ENCODE data around the gene ULK1. TPM values are rescaled to one million over a fixed set of nuclear protein-coding genes. Genes with fewer than 3 reads are reported as not detected.
"Not testable (repeated sequence)": the region's sequence is repeated elsewhere in the genome, so short reads cannot be mapped to it uniquely, and the experiment has no call there.

The ULK1 gene
- total RNA-seq, 1 experiment from 2014 or later, result 15.7 TPM

- ChIA-PET CTCF (no interaction called here), POLR2A (ENCODE audit: unreplicated experiment) (no interaction called here)
- peak overlapping the region; percentile 11; the same call in 1 of the 2 replicates for H3K4me3 ChIP-seq (ENCODE audit: low read length)
- no peaks in the 10 kb centered on the region for H3K36me3 ChIP-seq (ENCODE audit: low read depth, low read length)
- H3K27ac ChIP-seq (ENCODE audit: low read length), result peak overlapping the region; percentile 74
- H3K79me2 ChIP-seq (ENCODE audit: low read length), result no peaks in the 10 kb centered on the region
- peak overlapping the region; percentile 20 for H3K9ac ChIP-seq (ENCODE audit: low read length)
- no peaks in the 10 kb centered on the region for H3K27me3 ChIP-seq (ENCODE audit: low read length)
- no peaks in the 10 kb centered on the region for H3K9me3 ChIP-seq (ENCODE audit: low read length)
- intact Hi-C loops (cut with micrococcal nuclease), result no loop called here
- no peaks in the 10 kb centered on the region for H4K20me1 ChIP-seq (ENCODE audit: low read length)
- no peaks in the 10 kb centered on the region for H3F3A ChIP-seq (ENCODE audit: low read length, unreplicated experiment)
- no peak for TF ChIP-seq EZH2 (IDR thresholded peaks at IDR 0.05; ENCODE audit: low read length, unreplicated experiment)
- peak; percentile 65; the same call in 1 of the 2 replicates for TF ChIP-seq EZH2phosphoT487 (IDR thresholded peaks at IDR 0.05; ENCODE audit: borderline replicate concordance, low read length)
- TF ChIP-seq, protein P1, sequence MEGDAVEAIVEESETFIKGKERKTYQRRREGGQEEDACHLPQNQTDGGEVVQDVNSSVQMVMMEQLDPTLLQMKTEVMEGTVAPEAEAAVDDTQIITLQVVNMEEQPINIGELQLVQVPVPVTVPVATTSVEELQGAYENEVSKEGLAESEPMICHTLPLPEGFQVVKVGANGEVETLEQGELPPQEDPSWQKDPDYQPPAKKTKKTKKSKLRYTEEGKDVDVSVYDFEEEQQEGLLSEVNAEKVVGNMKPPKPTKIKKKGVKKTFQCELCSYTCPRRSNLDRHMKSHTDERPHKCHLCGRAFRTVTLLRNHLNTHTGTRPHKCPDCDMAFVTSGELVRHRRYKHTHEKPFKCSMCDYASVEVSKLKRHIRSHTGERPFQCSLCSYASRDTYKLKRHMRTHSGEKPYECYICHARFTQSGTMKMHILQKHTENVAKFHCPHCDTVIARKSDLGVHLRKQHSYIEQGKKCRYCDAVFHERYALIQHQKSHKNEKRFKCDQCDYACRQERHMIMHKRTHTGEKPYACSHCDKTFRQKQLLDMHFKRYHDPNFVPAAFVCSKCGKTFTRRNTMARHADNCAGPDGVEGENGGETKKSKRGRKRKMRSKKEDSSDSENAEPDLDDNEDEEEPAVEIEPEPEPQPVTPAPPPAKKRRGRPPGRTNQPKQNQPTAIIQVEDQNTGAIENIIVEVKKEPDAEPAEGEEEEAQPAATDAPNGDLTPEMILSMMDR (conservative IDR thresholded peaks at IDR 0.05; ENCODE audit: low read depth, low read length), result no peak
- no TSS peak for BruUV-seq (replicated peaks)
- H2AFZ ChIP-seq (ENCODE audit: low read length), result peak overlapping the region; percentile 55
- H3K4me2 ChIP-seq (ENCODE audit: low read length), result peak overlapping the region; percentile 74
- ATAC-seq (peak; percentile 90), DNase-seq (peak; percentile 99)
- peaks cover 51% of the 10 kb centered on the region for H3K4me1 ChIP-seq (ENCODE audit: insufficient read depth, low read length)
- H3K9me2 ChIP-seq (replicated peaks; ENCODE audit: low read length), result no peaks in the 10 kb centered on the region
Measured at GRCh38 chr12:131872154-131873051, 22.0 kb upstream of the ULK1 start.

DNA sequence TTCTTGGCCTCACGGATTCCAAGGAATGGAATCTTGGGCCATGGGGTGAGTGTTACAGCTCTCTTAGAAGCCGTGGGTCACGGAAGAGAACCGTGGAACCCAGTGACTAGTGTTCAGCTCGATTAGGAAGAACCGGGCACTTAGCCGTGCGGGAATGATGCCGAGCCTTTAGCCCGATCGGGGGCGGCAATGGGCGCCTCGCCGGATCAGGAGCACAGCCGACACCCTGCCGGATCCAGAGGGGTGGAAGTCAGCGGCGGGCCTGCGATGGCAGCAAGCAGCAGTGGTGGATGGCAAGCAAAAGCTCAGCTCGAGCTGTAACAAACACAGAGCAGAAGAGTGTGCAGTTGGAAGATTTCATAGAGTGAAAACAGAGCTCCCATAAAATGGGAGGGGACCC, 21.1 kb upstream of the ULK1 start:
- Histone ChIP-seq H3F3A (ENCODE audit: low read length, unreplicated experiment) (no peaks in the 10 kb centered on the region), H3K4me2 (ENCODE audit: low read length) (no peak overlapping the region), H3K36me3 (ENCODE audit: low read depth, low read length) (no peaks in the 10 kb centered on the region), H3K9me2 (replicated peaks; ENCODE audit: low read length) (no peaks in the 10 kb centered on the region), H3K27ac (ENCODE audit: low read length) (no peak overlapping the region), H4K20me1 (ENCODE audit: low read length) (no peaks in the 10 kb centered on the region), H3K27me3 (ENCODE audit: low read length) (no peaks in the 10 kb centered on the region), H2AFZ (ENCODE audit: low read length) (no peak overlapping the region), H3K9ac (ENCODE audit: low read length) (no peak overlapping the region), H3K4me3 (ENCODE audit: low read length) (no peak overlapping the region), H3K79me2 (ENCODE audit: low read length) (no peaks in the 10 kb centered on the region), H3K9me3 (ENCODE audit: low read length) (no peaks in the 10 kb centered on the region), H3K4me1 (ENCODE audit: insufficient read depth, low read length) (peaks cover 49% of the 10 kb centered on the region)
- no peak for TF ChIP-seq EZH2 (IDR thresholded peaks at IDR 0.05; ENCODE audit: low read length, unreplicated experiment)
- TF ChIP-seq, protein P1 (conservative IDR thresholded peaks at IDR 0.05; ENCODE audit: low read depth, low read length), result no peak
- TF ChIP-seq EZH2phosphoT487 (IDR thresholded peaks at IDR 0.05; ENCODE audit: borderline replicate concordance, low read length), result no peak
- ChIA-PET POLR2A (ENCODE audit: unreplicated experiment) (no interaction called here), CTCF (interaction anchor here (0.5 kb wide), 1 partner anchor 56 kb away, joined by 3 read pairs; no protein-coding TSS in a partner anchor)
- ATAC-seq (no peak), DNase-seq (no peak)
- BruUV-seq (replicated peaks), result no TSS peak
- intact Hi-C loops (cut with micrococcal nuclease), result no loop called here

DNA sequence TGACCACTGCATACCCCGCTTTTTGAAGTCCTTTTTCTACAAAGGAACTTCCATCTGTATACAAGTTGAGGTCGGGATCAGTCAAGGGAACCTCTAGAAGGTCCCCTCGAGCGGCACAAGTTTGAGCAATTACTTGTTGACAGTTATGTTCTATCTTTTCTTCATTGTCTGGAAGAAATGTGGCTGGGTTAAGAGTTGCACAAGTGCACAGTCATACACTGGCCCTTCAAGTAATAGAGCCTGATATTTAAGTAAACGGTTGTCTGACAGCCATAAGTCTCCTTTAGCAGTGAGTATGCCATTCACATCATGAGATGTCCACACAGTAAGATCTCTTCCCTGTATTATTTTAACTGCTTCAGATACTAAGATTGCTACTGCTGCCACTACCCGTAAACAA, 19.4 kb upstream of the ULK1 start:
- H3K9me2 ChIP-seq (replicated peaks; ENCODE audit: low read length); H3K36me3 ChIP-seq (ENCODE audit: low read depth, low read length); ATAC-seq; H3F3A ChIP-seq (ENCODE audit: low read length, unreplicated experiment); H3K27ac ChIP-seq (ENCODE audit: low read length); BruUV-seq (replicated peaks); H3K9ac ChIP-seq (ENCODE audit: low read length); POLR2A ChIA-PET (ENCODE audit: unreplicated experiment); CTCF ChIA-PET; DNase-seq; H2AFZ ChIP-seq (ENCODE audit: low read length); H3K4me3 ChIP-seq (ENCODE audit: low read length); H3K27me3 ChIP-seq (ENCODE audit: low read length); H4K20me1 ChIP-seq (ENCODE audit: low read length); H3K4me2 ChIP-seq (ENCODE audit: low read length); H3K9me3 ChIP-seq (ENCODE audit: low read length); H3K79me2 ChIP-seq (ENCODE audit: low read length); intact Hi-C loops (cut with micrococcal nuclease): not testable (repeated sequence)
- peaks cover 41% of the 10 kb centered on the region for H3K4me1 ChIP-seq (ENCODE audit: insufficient read depth, low read length)

DNA sequence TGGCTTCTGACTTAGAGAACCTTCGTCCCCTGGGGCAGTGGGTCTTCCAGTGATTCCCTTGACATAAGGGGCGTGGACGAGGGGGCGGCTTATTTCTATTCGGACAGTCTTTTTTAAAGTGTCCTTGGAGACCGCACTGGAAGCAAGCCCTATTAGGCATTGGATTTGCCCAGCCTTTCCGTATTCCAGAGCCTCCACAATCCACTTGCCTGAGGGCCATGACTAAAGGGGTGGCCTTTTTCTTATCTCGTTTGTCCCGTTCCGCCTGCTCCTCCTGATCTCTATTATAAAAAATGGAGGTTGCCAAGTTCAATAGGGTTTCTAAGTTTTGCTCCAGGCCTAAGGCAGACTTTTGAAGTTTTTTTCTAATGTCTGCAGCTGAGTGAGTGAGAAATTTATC, 17.2 kb upstream of the ULK1 start:
- H3K27me3 ChIP-seq (ENCODE audit: low read length); intact Hi-C loops (cut with micrococcal nuclease); H3K9me2 ChIP-seq (replicated peaks; ENCODE audit: low read length); BruUV-seq (replicated peaks); H3K27ac ChIP-seq (ENCODE audit: low read length); ATAC-seq; CTCF ChIA-PET; H3K36me3 ChIP-seq (ENCODE audit: low read depth, low read length); H3K9ac ChIP-seq (ENCODE audit: low read length); H3F3A ChIP-seq (ENCODE audit: low read length, unreplicated experiment); H3K9me3 ChIP-seq (ENCODE audit: low read length); H4K20me1 ChIP-seq (ENCODE audit: low read length); H3K4me3 ChIP-seq (ENCODE audit: low read length); POLR2A ChIA-PET (ENCODE audit: unreplicated experiment); H3K79me2 ChIP-seq (ENCODE audit: low read length): not testable (repeated sequence)
- peak overlapping the region; percentile 9 for H3K4me2 ChIP-seq (ENCODE audit: low read length)
- peaks cover 25% of the 10 kb centered on the region for H3K4me1 ChIP-seq (ENCODE audit: insufficient read depth, low read length)
- DNase-seq, result peak; percentile 74
- H2AFZ ChIP-seq (ENCODE audit: low read length), result peak overlapping the region; percentile 43; the same call in 1 of the 2 replicates

- POLR2A ChIA-PET (ENCODE audit: unreplicated experiment); H3K79me2 ChIP-seq (ENCODE audit: low read length); H4K20me1 ChIP-seq (ENCODE audit: low read length); H3F3A ChIP-seq (ENCODE audit: low read length, unreplicated experiment); H3K27me3 ChIP-seq (ENCODE audit: low read length); H3K9me2 ChIP-seq (replicated peaks; ENCODE audit: low read length); H3K9me3 ChIP-seq (ENCODE audit: low read length); H3K27ac ChIP-seq (ENCODE audit: low read length); H3K9ac ChIP-seq (ENCODE audit: low read length); intact Hi-C loops (cut with micrococcal nuclease); H2AFZ ChIP-seq (ENCODE audit: low read length); CTCF ChIA-PET; DNase-seq; BruUV-seq (replicated peaks); ATAC-seq; H3K36me3 ChIP-seq (ENCODE audit: low read depth, low read length); H3K4me2 ChIP-seq (ENCODE audit: low read length); H3K4me3 ChIP-seq (ENCODE audit: low read length): not testable (repeated sequence)
- H3K4me1 ChIP-seq (ENCODE audit: insufficient read depth, low read length), result peaks cover 20% of the 10 kb centered on the region
Measured at GRCh38 chr12:131878436-131878835, 16.0 kb upstream of the ULK1 start.

Data from PC-3 (cell line).